ENCODE data around the gene CEP170. TPM values are rescaled to one million over a fixed set of nuclear protein-coding genes. Genes with fewer than 3 reads are reported as not detected.
"Not testable (repeated sequence)": the region's sequence is repeated elsewhere in the genome, so short reads cannot be mapped to it uniquely, and the experiment has no call there.

The CEP170 gene
- total RNA-seq, 1 donor from 2014 or later = 51.3 TPM

GRCh38 chr1:243204336-243204735, 50.7 kb downstream of the CEP170 start:
- DNase-seq; H3K27me3 ChIP-seq (ENCODE audit: low read depth); H3K4me3 ChIP-seq; H3K27ac ChIP-seq (replicated peaks); intact Hi-C loops (cut with micrococcal nuclease); H3K9me3 ChIP-seq (replicated peaks): not testable (repeated sequence)
- Histone ChIP-seq H3K4me1 (peaks cover 22% of the 10 kb centered on the region), H3K36me3 (peaks cover 24% of the 10 kb centered on the region)

- H3K36me3 ChIP-seq = peaks cover 24% of the 10 kb centered on the region
- intact Hi-C loops (cut with micrococcal nuclease); H3K27me3 ChIP-seq (ENCODE audit: low read depth); DNase-seq; H3K4me3 ChIP-seq; H3K9me3 ChIP-seq (replicated peaks): not testable (repeated sequence)
- peaks cover 22% of the 10 kb centered on the region for H3K4me1 ChIP-seq
- peak overlapping the region; percentile 12 for H3K27ac ChIP-seq (replicated peaks)
These were observed 51.9 kb downstream of the CEP170 start for GRCh38 chr1:243203196-243203595.

GRCh38 chr1:243201316-243201715, 53.8 kb downstream of the CEP170 start:
- H3K4me3 ChIP-seq; H3K27me3 ChIP-seq (ENCODE audit: low read depth); DNase-seq; H3K27ac ChIP-seq (replicated peaks); H3K9me3 ChIP-seq (replicated peaks); intact Hi-C loops (cut with micrococcal nuclease): not testable (repeated sequence)
- H3K4me1 ChIP-seq = peaks cover 22% of the 10 kb centered on the region
- peaks cover 27% of the 10 kb centered on the region for H3K36me3 ChIP-seq

- intact Hi-C loops (cut with micrococcal nuclease); H3K9me3 ChIP-seq (replicated peaks); H3K27me3 ChIP-seq (ENCODE audit: low read depth); DNase-seq; H3K27ac ChIP-seq (replicated peaks); H3K4me1 ChIP-seq; H3K4me3 ChIP-seq: not testable (repeated sequence)
- H3K36me3 ChIP-seq = peaks cover 20% of the 10 kb centered on the region
These were observed 57.6 kb downstream of the CEP170 start for GRCh38 chr1:243197524-243197923.

- H3K27me3 ChIP-seq (ENCODE audit: low read depth); H3K4me1 ChIP-seq; intact Hi-C loops (cut with micrococcal nuclease); DNase-seq; H3K4me3 ChIP-seq; H3K9me3 ChIP-seq (replicated peaks): not testable (repeated sequence)
- H3K36me3 ChIP-seq = peaks cover 27% of the 10 kb centered on the region
- H3K27ac ChIP-seq (replicated peaks) = peak overlapping the region; percentile 38
These were observed 61.8 kb downstream of the CEP170 start for GRCh38 chr1:243193330-243193729.

- intact Hi-C loops (cut with micrococcal nuclease); H3K4me3 ChIP-seq; H3K27ac ChIP-seq (replicated peaks); H3K9me3 ChIP-seq (replicated peaks); H3K4me1 ChIP-seq; DNase-seq; H3K27me3 ChIP-seq (ENCODE audit: low read depth): not testable (repeated sequence)
- H3K36me3 ChIP-seq = peaks cover 28% of the 10 kb centered on the region
These were observed 68.7 kb downstream of the CEP170 start for GRCh38 chr1:243186201-243186995.

- H3K9me3 ChIP-seq (replicated peaks); H3K27me3 ChIP-seq (ENCODE audit: low read depth); H3K27ac ChIP-seq (replicated peaks); intact Hi-C loops (cut with micrococcal nuclease); H3K4me3 ChIP-seq; DNase-seq; H3K4me1 ChIP-seq: not testable (repeated sequence)
- H3K36me3 ChIP-seq = peaks cover 24% of the 10 kb centered on the region
These were observed 70.3 kb downstream of the CEP170 start for GRCh38 chr1:243184787-243185186.

GRCh38 chr1:243183661-243184060, 71.4 kb downstream of the CEP170 start:
- DNase-seq; H3K27ac ChIP-seq (replicated peaks); H3K4me3 ChIP-seq; H3K4me1 ChIP-seq; intact Hi-C loops (cut with micrococcal nuclease); H3K27me3 ChIP-seq (ENCODE audit: low read depth); H3K9me3 ChIP-seq (replicated peaks): not testable (repeated sequence)
- peaks cover 19% of the 10 kb centered on the region for H3K36me3 ChIP-seq

GRCh38 chr1:243183176-243183575, 71.9 kb downstream of the CEP170 start:
- intact Hi-C loops (cut with micrococcal nuclease); H3K27ac ChIP-seq (replicated peaks); H3K9me3 ChIP-seq (replicated peaks); H3K4me1 ChIP-seq; H3K27me3 ChIP-seq (ENCODE audit: low read depth); H3K4me3 ChIP-seq; DNase-seq: not testable (repeated sequence)
- peaks cover 19% of the 10 kb centered on the region for H3K36me3 ChIP-seq

GRCh38 chr1:243179720-243180119, 75.4 kb downstream of the CEP170 start:
- Histone ChIP-seq H3K27ac (replicated peaks) (no peak overlapping the region), H3K27me3 (ENCODE audit: low read depth) (no peaks in the 10 kb centered on the region)
- intact Hi-C loops (cut with micrococcal nuclease) = no loop called here

GRCh38 chr1:243177792-243178191, 77.3 kb downstream of the CEP170 start:
- H3K36me3 ChIP-seq; DNase-seq; H3K9me3 ChIP-seq (replicated peaks); H3K27me3 ChIP-seq (ENCODE audit: low read depth); H3K27ac ChIP-seq (replicated peaks); H3K4me1 ChIP-seq; intact Hi-C loops (cut with micrococcal nuclease); H3K4me3 ChIP-seq: not testable (repeated sequence)

More at GRCh38 chr1:243179720-243180119, 75.4 kb downstream of the CEP170 start:
- no peaks in the 10 kb centered on the region for H3K9me3 ChIP-seq (replicated peaks)
- no peak overlapping the region for H3K4me3 ChIP-seq
- H3K36me3 ChIP-seq = peaks cover 3% of the 10 kb centered on the region
- no peak for TF ChIP-seq CTCF (IDR thresholded peaks at IDR 0.05; ENCODE audit: borderline replicate concordance)
- no peak for DNase-seq
- no peaks in the 10 kb centered on the region for H3K4me1 ChIP-seq

- H3K36me3 ChIP-seq = peaks cover 14% of the 10 kb centered on the region
These were observed 81.2 kb downstream of the CEP170 start for GRCh38 chr1:243173758-243174369.

GRCh38 chr1:243164911-243165310, 90.2 kb downstream of the CEP170 start:
- intact Hi-C loops (cut with micrococcal nuclease); H3K9me3 ChIP-seq (replicated peaks); DNase-seq; H3K4me3 ChIP-seq; H3K27me3 ChIP-seq (ENCODE audit: low read depth); H3K36me3 ChIP-seq; H3K4me1 ChIP-seq; H3K27ac ChIP-seq (replicated peaks): not testable (repeated sequence)

More at GRCh38 chr1:243173758-243174369, 81.2 kb downstream of the CEP170 start:
- H3K27me3 ChIP-seq (ENCODE audit: low read depth); intact Hi-C loops (cut with micrococcal nuclease); H3K4me1 ChIP-seq; H3K9me3 ChIP-seq (replicated peaks); DNase-seq; H3K4me3 ChIP-seq: not testable (repeated sequence)
- H3K27ac ChIP-seq (replicated peaks) = peak overlapping the region; percentile 19

Measured in left ventricle myocardium inferior (tissue), 1 donor.